HG03520 (cell line): ENCODE results near the gene TRAPPC3L.

Experiments used
- ATAC-seq: cut with Tn5 transposase; IDR thresholded peaks from one replicate; pipeline ENCODE4 v1.9.1; 2021; ENCODE audit warnings: mild to moderate bottlenecking, moderate library complexity; ENCODE audit not compliant: unreplicated experiment

The TRAPPC3L gene

GRCh38 chr6:116545651-116546050 lies at the start of gene TRAPPC3L:
Gene TRAPPC3L, minus strand, starts transcription at chr6:116545684. Its CDS starts 170 bp downstream, at chr6:116545514.
- ATAC-seq = no peak

DNA sequence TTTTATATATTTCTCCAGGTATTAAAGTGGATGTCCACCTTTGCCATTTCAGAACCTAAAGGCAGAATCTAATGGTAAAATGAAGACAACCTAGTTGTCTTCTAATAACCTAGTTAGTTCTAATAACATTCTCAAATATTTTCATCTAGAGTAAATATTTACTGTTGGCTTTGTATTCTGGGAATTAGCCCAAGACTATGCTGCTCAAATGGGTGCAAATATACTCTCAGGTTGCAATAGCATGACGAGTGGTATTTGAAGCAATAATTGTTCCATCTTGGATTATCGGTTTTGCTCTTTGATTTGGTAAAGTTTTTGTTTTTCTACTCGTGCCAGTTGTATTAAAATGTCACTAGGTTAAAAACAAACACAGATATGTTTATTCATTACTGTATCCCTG lies 49.8 kb upstream of the TRAPPC3L start:
- ATAC-seq = no peak

- ATAC-seq = no peak
Observed at GRCh38 chr6:116586738-116587137, 41.3 kb upstream of the TRAPPC3L start.

DNA sequence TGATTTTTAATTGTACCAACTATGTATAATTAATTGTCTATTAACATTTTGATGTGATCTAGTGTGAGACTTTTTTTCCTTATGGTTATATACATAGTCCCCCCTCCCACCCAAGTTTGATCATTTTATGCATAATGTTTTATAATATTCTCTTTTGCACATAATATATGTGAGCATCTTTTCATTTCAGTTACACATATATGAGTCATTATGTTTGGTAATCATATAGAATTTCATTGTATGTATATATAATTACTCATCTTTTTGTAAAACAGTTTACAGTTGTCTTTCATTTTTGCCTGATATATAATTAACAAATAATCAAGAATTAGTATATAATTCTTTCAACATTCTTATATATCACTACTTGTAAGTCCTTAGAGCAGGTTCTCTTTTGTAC lies 40.8 kb upstream of the TRAPPC3L start:
- ATAC-seq = no peak

DNA sequence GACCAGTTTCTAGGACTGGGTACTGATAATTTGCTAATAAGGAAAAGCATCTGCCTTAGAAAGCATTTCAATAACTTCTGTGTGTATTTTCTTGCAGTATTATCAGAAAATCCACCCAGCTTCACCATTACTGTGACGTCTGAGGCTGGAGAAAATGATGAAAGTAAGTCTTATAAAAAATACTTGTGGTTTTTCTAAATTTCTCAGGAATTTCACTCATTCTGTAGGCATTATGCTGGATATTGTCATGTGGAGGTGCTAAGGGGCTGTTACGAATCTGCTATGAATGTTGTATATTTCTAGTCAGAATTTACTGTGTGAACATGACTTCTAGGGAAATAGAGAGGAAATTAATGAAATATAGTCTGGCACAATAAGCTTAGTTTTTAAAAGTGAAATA lies 34.7 kb upstream of the TRAPPC3L start:
- ATAC-seq = no peak

- no peak for ATAC-seq
Observed at GRCh38 chr6:116579143-116579542, 33.7 kb upstream of the TRAPPC3L start.

DNA sequence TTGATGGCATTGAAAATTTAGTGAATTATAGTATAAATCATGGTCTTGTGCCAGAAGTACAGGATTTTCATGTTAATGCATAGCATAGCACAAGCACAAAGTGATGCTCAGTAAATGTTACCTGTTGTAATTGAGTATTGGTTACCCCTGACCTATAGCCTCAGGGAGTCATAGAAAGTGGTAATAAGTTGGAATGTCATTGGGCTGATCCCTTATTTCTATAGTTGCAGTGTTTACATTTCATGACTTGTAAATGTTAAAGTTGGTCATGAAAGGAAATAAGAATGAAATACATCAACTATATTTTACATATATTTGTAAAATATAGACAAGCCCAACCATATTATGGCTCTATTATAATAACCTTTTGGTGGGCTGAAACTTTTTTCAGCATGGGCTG lies 32.9 kb upstream of the TRAPPC3L start:
- ATAC-seq = no peak

DNA sequence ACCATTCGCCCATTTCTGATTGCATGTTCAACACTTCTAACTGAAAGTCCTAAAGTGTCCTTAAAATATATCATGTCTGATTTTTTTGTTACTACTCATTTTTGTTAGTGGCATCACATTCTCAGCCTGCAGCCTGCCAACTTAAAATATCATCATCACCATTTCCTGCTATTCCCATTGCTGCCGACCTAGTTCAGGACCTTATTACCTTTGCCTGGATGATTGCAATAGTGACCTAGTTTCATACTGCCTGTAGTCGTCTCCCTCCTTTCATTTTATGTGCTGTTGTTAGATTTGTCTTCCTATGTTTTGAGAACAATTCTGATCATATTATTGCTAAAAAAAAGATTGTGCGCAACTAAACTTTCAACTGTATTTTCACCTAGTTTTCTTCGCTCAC lies 32.0 kb upstream of the TRAPPC3L start:
- no peak for ATAC-seq

GRCh38 chr6:116575227-116575626 lies 29.7 kb upstream of the TRAPPC3L start:
- no peak for ATAC-seq

GRCh38 chr6:116572162-116572561 lies 26.7 kb upstream of the TRAPPC3L start:
- no peak for ATAC-seq

DNA sequence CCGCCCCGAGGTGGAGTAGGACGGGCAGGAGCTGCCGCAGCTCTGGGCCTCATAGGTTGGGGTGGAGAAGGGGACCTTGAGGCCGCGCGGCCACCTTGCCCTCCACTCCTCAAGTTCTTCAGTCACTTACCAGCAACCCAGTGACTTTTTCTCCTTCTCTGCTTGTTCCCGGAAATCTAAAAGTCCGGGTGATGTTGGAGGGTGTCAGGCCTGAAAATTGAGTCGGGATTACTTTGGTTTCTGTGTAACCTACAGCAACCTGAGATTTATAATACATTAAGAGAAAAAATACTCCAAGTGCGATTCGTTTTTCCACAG lies 26.2 kb upstream of the TRAPPC3L start:
- no peak for ATAC-seq

- peak; percentile 94 for ATAC-seq
Observed at GRCh38 chr6:116570856-116571682, 25.6 kb upstream of the TRAPPC3L start, which contains the start of gene RWDD1. Gene RWDD1, plus strand, starts transcription at chr6:116571504. Its CDS starts 79 bp downstream, at chr6:116571583.

GRCh38 chr6:116568821-116569755 lies 23.6 kb upstream of the TRAPPC3L start:
- no peak for ATAC-seq

GRCh38 chr6:116568111-116568510 lies 22.6 kb upstream of the TRAPPC3L start:
- ATAC-seq = no peak

DNA sequence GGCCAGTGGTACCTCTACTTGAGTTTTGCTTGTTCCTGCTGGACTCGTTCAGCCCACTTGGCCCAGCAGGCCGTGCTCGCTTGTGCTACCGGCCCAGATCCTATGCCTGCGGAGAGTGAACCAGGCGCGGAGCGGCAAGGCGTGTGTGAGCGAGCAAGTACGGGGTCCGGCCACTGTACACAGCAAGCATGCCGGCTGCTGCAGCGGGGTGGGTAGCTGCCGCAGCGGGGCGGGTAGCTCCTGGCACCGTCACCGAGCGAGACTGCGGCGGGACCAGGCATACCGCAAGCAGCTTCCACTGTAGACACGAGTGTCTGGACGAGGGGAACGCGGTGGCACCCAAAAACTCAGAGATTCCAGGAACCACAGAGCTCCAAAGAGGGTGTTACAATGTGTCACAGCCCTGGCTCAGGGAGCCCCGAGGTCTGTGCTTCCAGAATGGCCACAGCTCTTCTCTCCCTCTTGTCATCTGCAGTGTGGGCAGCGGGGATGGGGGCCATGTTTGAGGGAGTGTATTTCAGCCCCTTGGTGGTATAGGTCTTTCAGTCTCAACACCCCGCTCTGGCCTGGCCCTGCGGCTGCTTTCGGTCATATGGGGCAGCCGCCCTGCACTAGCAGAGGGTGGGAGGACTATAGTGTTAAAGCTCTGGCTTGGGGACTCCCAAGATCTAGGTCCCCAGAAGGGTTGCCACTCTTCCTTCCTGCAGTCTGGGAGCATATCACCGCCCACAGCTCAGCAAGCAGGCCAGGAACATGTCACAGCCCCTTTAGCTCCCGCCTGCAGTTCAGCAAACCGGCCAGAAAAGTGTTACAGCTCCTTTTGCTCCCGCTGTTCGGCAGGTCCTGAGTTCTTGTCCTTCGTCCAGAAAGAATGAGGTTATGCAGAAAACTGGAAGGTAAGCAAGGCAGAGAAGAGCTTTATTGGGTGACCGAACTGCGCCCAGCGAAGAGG lies 19.7 kb upstream of the TRAPPC3L start:
- no peak for ATAC-seq

DNA sequence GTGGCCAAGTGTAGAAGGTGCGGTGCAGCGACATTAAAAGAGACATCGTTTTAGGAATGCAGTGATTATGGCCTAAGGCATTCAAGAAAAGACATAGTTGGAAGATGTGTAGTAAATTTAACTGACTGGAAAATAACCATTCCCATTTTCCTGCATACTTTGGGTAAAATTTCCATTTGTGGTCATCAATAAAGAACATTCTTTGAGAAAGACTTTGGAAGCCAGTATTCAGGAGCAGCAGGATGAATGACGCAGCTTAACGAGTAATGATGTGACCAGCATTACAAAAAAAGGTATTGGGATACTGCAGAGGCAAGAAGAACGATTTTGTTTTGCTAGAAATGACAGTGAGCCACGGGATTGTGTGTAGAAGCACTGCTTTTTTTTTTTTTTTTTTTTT lies 18.8 kb upstream of the TRAPPC3L start:
- no peak for ATAC-seq

GRCh38 chr6:116563830-116564229 lies 18.3 kb upstream of the TRAPPC3L start:
- no peak for ATAC-seq

DNA sequence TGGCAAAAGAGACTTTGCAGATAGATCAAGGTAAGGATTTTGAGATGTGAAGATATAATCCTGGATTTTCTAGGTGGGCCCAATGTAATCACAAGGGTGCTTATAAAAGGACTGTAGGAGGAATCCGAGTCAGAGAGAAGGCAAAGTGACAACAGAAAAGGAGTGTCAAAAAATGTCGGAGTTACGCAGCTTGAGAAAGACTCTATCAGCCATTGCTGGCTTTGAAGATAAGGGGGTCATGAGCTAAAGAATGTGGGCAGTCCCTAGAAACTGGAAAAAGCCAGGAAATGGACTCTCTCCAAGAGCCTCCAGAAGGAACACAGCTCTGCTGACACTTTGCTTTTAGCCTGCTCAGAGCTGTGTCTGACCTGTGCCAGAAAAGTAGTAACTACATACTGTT lies 17.1 kb upstream of the TRAPPC3L start:
- ATAC-seq = no peak

GRCh38 chr6:116562019-116562403 lies 16.5 kb upstream of the TRAPPC3L start:
- ATAC-seq = no peak

DNA sequence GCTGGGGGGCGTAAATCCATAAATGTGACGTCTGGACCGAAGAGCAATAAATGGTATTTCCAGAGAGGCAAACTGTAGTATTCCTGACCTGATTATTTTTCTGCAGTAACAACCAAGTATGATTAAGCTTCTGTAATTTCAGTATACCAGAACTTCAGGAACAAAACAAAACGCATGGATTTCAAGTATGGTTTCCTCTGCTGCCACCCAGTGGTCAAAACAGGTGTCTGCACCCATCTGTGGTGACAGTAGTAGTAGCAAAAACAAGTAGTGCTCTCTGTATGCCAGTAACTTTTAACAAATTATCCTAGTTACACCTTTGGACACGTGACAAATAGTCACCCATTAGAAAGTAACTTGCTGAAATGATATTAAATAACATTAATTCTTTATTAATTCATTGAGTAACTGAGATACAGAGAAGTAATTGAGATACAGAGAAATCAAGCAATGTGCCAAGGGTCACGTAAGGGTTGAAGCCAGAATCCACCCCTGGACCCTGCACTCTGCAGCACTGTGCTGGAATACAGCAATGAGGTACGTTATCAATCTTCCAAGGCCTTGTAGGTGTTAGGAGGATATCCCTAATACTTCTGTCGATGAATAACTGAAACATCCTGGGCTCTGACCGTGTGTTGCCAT lies 16.0 kb upstream of the TRAPPC3L start:
- ATAC-seq = peak; percentile 77
